Raji (cell line): ENCODE results near the gene LARGE1.

Experiments used
- POLR2A ChIP-seq: IDR thresholded peaks from 2 replicates; pipeline ENCODE4 v1.6.1; 2011; ENCODE audit warnings: low read depth, low read length, control low read depth; ENCODE audit not compliant: insufficient read depth

LARGE1 gene

DNA sequence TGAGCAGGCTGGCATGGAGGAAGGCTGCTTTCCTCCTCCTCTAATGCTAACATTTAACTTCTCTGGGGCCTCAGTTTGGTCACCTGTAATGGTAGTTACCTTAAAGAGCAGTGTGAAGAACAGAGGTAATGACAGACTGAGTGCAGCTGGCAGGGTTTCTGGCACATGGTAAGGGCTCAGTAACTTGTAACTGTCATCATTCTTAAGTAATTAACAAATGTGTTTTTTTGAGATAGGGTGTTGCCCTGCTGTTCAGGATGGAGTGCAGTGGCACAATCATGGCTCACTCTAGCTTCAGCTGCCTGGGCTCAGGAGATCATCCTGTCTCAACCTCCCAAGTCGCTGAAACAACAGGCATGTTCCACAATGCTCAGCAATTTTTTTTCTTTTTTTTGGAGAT lies 620.1 kb downstream of the LARGE1 start:
- TF ChIP-seq POLR2A: no peak

DNA sequence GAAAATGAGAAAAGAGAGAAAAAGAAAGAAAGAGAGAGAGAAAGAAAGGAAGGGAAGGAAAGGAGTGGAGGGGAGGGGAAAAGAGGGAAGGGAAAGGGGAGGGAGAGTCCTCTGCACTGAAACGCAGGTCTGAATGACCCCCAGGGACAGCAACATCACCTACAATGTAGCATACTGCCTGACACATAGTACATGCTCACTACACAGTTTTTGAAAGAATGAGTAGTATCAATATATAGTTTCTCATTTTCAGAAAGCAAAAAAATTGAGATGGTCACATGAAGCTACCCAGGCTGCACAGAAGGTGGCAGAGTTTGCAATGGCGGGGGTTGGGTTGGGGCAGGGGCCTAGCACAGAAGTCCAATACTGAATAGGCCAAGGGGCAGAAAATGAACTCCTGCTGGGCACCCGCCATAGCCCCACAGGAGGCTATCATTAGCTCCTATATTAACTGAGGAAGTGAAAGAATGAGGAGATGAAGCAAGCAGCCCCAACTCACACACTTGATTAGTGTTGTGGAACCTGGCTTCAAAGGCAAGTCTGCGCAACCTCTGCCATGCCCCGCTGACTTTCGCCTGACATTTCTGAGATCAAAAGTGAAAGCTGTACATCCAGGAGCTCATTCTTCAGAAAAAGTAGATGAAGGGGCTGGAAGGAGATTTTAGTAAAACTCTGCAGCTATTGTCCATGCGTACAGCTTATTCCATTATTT lies 620.9 kb downstream of the LARGE1 start:
- peak; percentile 13; the same call in 1 of the 2 replicates for TF ChIP-seq POLR2A

DNA sequence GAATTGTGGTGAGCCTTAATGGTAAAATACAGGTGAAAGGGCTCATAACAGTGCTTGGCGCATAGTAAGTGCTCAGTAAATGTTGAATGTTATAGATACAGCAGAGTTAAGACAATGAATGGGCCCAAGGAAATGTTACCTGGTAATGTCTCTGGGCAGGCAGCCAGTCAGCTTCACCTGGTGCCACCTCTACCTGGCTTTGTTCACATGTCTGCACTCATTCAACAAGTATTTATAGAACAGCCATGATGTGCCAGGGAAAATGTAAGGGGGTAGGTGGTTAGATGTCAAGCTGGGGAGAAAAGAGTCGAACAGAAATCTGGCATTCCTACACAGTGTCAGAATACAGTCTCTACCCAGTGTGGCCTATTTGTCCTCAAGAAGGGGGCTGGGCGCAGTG lies 623.3 kb downstream of the LARGE1 start:
- TF ChIP-seq POLR2A: no peak

DNA sequence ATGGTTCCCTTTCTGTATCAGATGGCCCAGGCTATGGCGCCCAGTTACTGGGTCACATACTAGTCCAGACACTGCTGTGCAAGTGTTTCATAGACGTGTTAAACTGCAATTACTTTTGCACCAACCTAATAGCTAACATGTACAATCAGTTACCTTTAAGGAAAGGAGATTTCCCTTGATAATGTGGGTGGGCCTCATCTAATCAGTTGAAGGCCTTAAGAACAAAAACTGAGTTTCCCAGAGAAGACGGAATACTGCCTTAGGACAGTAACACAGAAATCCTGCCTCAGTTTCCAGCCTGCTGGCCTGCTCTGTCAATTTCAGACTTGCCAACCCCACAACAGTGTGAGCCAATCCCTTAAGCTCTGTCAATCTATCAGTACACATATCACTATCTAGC lies 632.2 kb downstream of the LARGE1 start:
- no peak for TF ChIP-seq POLR2A

DNA sequence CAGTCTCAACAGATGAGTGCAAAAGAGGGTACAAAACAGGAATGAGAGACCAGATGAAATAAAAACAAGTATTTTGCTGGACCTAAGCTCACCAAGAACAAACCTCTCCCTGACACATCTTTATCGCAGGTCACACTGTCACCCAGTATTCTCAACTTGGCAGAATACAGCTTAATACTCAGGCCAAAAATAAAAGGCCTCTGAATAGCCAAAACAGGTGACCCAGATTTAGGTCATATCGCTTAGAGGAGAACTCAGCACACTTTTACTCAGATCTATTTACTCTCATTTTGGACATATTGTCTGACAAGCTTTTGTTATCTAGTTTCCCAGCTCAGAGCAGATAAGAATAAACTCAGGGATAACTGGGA lies 645.2 kb downstream of the LARGE1 start:
- no peak for TF ChIP-seq POLR2A

DNA sequence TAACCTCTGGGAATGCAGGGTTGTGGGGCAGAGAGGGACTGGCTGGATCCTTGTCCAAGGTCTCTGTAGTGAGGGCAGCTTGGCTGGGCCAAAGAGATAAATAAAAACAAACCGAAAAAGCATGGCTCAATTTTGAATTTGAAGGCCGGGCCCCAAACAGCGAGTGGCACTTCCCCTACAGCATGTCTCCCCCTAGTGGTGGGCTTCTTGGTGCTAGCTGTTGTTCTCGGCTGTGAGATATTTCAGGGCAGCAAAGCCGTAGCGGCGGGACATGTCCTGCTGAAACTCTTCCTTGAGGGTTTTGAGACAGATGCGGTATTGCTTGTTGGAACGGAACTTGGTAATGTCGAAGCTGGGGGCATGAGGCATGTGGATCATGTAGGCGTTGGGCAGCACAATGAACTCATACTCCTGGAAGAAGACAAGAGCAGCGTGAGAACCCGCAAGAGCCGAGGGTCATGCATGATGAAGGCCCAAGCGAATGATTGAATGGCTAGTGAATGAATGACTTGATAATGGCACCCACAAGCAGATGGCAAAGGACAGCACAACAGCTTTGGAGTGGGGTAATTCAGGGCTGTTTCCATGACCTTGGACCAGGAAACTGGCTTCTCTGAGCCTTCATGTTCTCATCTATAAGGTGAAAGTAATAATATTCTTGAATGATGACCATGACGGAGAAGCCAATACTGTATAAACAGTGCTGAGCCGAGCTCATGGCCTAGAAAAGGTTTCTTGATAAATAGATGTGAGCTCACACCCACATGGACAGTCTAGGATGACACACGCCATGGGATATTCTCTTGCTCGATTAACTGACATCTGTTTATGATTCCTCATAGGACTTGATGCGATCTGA lies 645.8 kb downstream of the LARGE1 start:
- no peak for TF ChIP-seq POLR2A

DNA sequence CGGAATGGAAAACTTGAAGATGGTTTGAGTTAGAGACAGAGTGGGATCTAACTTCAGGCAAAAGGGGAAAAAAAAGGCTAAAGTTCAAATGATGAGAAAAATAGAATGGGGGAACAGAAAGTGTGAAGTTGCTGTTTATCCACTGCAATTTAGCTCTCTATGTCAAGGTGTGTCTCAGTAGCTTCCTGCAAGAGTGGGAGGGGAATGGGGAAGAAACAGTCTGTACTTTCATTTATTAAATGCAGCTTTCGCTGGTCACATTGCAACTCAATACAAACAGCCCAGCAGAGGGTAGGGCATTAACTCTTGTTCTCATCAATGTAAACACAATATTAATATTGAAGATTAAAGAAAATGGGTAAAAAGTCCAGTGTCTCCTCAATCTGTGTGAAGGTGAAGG lies 647.4 kb downstream of the LARGE1 start:
- no peak for TF ChIP-seq POLR2A

DNA sequence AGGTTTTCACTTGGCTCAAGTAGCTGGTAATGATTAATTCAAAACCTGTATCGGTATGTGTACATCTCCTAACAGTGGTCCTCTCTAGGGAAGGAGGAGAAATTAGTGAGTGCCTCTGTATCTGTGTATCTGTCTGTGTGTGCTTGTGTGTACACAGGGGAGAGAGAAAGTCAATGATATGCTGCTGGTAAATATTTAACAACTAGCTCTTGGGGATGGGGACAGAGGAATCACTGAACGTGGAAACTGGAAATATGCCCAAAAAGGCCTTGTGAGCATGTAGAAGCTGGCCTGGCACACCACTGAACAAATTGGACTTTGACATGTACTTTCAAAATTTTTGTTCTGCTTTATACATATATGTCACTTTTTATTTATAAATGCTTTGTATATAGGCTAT lies 648.1 kb downstream of the LARGE1 start:
- no peak for TF ChIP-seq POLR2A

DNA sequence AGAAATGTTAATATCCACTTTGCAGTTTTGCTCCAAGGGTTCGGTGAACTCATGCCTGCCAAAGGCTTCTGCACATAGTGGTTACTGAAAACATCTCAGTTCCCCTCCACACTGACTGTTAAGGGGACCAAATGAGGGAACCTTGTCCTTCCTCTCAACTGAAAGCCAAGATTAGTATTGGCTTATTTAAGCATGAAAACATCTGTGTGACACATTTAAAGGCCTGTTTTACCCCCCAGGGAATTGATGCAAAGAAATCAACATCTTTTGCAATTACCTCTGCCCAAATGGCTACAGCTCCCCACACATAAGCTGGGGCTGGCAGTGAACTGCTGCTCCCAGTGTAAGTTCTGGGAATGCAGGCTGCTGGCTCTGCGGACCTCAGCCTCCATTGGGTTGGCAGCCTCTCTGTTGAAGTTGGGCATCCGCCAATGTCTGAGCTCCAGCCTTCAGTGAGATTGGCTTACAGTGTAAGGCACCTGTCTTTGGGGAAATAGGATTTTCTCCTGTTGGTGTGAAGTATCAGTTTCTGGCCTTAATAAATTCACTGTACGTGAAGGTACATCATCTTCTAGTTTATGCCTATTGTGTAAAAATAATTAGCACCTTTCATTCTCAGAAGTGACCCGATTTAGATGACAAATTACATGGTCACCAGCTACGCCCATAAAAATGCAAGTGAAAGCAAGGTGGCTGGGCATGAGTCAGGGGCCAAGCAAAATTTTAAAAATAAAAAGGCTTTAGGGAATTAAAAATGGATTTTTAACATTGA lies 648.7 kb downstream of the LARGE1 start:
- peak; percentile 31; the same call in 1 of the 2 replicates for TF ChIP-seq POLR2A

DNA sequence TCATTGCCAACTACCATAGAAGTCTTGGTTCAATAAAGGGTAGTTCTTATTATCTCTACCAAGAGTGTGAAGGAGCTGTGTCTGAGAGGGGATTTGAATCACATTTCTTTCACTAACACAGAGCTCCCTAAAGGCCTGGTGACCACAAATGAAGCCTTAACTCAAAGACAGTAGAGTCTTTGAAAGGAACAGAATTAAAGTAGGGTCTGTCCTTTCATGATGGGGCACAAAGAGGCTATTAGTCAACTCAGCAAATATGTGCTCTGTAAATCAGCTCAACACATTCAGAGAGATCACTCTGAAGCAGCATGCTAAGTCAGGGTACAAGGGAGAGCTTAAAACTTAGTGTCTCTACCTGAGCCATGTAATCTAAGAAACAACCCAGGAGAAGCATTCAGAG lies 649.7 kb downstream of the LARGE1 start:
- no peak for TF ChIP-seq POLR2A

DNA sequence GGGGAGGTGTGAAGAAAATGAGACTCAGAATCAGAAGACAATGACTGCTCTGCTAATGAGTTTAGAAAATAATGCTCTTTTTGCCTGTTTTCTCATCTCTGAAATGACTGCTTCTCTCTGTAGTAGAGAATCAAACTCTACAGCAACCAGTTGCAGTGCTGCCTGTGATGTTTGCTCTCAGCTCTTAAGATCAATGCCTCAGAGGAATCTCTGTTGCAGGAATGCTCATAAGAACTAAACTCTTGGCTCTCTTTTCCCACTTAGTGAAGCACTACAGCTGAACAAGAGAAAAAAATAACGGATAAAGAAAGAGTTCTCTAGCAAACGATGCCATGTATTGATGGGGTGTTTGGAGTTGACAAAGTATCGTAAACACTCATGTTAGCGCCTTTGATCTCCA lies 658.6 kb downstream of the LARGE1 start:
- no peak for TF ChIP-seq POLR2A

DNA sequence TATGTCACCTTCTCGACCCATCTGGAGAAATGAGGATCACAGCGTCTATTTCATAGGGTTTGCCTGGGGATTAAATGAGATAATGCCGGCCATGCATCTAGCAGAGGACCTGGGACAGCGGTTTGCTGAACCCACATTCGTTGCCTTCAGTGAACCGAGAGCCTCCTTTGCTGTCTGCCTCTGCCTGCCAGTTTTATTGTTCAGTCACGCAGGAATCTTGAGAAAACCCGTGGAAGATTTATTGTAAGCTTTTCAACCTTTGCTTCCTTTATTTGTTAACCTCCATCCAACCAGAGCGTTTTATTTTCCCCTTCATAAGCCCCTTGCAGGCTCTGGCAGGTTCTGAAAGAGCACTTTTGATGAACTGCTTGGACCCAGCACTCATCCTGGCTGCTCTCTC lies 659.8 kb downstream of the LARGE1 start:
- TF ChIP-seq POLR2A: no peak

DNA sequence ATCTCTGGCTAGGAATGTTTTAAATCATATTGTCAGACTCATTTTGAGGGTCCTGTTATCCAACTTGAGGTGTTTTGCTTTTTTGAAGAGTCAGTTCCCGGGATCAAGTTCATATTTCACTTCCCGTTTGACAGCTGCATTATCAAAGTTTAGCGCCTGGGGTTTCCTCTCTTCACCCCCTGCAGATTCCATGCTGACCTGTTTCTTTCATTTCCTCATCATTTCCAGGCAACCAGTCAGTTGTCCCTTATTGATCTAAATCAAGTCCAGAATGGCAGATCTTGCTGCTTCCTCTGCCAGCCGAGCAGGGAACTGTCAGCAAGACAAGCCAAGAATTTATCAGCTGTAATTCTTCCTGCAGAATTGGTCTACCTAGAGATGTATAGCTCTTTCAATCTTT lies 664.5 kb downstream of the LARGE1 start:
- no peak for TF ChIP-seq POLR2A

DNA sequence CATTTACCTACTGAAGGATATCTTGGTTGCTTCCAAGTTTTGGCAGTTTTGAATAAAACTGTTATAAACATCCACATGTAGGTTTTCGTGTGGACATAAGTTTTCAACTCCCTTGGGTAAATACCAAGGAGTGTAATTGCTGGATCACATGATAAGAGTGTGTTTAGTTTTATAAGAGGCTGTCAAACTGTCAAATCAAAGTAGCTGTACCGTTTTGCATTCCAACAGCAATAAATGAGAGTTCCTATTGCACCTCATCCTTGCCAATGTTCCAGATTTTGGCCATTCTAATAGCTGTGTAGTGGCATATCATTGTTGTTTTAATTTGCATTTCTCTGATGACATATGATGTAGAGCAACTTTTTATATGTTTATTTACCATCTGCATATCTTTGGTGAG lies 671.3 kb downstream of the LARGE1 start:
- TF ChIP-seq POLR2A: no peak

DNA sequence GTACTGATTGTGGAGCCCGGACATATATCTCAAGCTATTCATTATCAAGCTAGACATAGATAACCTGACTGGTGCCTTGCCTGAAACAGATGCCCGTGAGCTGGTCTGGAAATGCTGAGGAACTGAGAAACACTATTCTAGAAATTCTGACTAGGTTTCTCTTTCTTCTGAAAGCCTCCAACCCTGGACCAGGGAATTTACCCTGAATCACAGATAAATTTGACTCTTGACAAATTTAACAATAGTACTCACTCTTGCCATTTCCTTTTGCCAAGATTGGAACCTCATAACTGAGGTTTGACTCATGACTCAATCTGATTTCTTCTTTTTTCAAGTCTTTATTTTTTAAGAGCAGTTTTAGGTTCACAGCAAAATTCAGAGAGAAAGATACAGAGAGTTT lies 672.5 kb downstream of the LARGE1 start:
- TF ChIP-seq POLR2A: no peak

DNA sequence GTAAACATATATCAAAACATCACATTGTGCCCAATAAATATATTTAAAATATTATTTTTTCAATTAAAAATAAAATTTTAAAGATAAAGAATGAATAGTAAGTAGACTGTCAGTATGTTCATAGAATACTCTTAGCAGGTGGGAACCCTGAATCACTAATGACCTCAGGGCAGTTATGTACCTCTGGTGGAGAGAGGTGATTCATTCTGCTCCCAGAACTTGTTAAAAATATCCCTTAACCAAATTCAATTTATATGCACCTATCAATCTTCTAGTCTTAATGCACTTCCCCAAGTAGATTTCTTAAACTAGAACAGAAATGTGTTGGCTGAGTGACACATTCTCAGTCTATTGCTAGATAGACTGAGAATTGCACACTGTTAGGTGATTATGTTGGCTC lies 678.2 kb downstream of the LARGE1 start:
- TF ChIP-seq POLR2A: no peak
